Astrocyte (in vitro differentiated cells and primary cell): ENCODE results near the gene MCTP2. TPM values are rescaled to one million over a fixed set of nuclear protein-coding genes. Genes with fewer than 3 reads are reported as not detected.

Experiments used
- DNase-seq: peaks from one replicate; pipeline ENCODE4 v3.0.0-alpha.2; 2010; ENCODE audit warnings: low read depth
- FAIRE-seq: peaks from 2 replicates; lab custom pipeline; 2011; peaks lifted over from hg19 to GRCh38; lab: Jason Lieb, UNC
- H2AFZ ChIP-seq: 2 replicates; pipeline ENCODE4 v1.6.0; 2012; ENCODE audit warnings: low read depth, low read length, inconsistent platforms
- H3K27ac ChIP-seq: 2 replicates; pipeline ENCODE4 v1.5.1; 2011; ENCODE audit warnings: low read depth, low read length, inconsistent platforms
- H3K27me3 ChIP-seq: 2 replicates; pipeline ENCODE4 v1.6.0; 2011; ENCODE audit warnings: low read length, inconsistent platforms; ENCODE audit not compliant: insufficient read depth
- H3K36me3 ChIP-seq: 2 replicates; pipeline ENCODE4 v1.5.1; 2011; ENCODE audit warnings: low read length, inconsistent platforms; ENCODE audit not compliant: insufficient read depth
- H3K4me1 ChIP-seq: 2 replicates; pipeline ENCODE4 v1.5.1; 2011; ENCODE audit warnings: low read length, inconsistent platforms; ENCODE audit not compliant: insufficient read depth
- H3K4me2 ChIP-seq: 2 replicates; pipeline ENCODE4 v1.6.0; 2012; ENCODE audit warnings: low read length, inconsistent platforms
- H3K4me3 ChIP-seq: 2 replicates; pipeline ENCODE4 v1.5.1; 2011; ENCODE audit warnings: low read depth, mild to moderate bottlenecking, low read length, inconsistent platforms; ENCODE audit not compliant: insufficient read depth
- H3K79me2 ChIP-seq: 2 replicates; pipeline ENCODE4 v1.6.0; 2012; ENCODE audit warnings: mild to moderate bottlenecking, low read length, inconsistent platforms; ENCODE audit not compliant: insufficient read depth
- H3K9ac ChIP-seq: 2 replicates; pipeline ENCODE4 v1.6.0; 2012; ENCODE audit warnings: mild to moderate bottlenecking, low read length, inconsistent platforms
- H3K9me3 ChIP-seq: 2 replicates; pipeline ENCODE4 v1.5.1; 2012; ENCODE audit warnings: low read depth, mild to moderate bottlenecking, low read length, inconsistent platforms; ENCODE audit not compliant: insufficient read depth
- H4K20me1 ChIP-seq: 2 replicates; pipeline ENCODE4 v1.6.0; 2012; ENCODE audit warnings: low read length, inconsistent platforms; ENCODE audit not compliant: insufficient read depth
- H3K27ac Mint-ChIP-seq: one replicate; pipeline ENCODE4 v1.8.0; 2021; ENCODE audit warnings: mild to moderate bottlenecking, mixed read lengths; ENCODE audit not compliant: unreplicated experiment
- H3K27me3 Mint-ChIP-seq: one replicate; pipeline ENCODE4 v1.8.0; 2021; ENCODE audit warnings: low read depth, mixed read lengths; ENCODE audit not compliant: unreplicated experiment
- H3K36me3 Mint-ChIP-seq: one replicate; pipeline ENCODE4 v1.8.0; 2021; ENCODE audit warnings: low read depth, mixed read lengths; ENCODE audit not compliant: unreplicated experiment
- H3K4me1 Mint-ChIP-seq: one replicate; pipeline ENCODE4 v1.8.0; 2021; ENCODE audit warnings: low read depth, mixed read lengths; ENCODE audit not compliant: unreplicated experiment
- H3K4me3 Mint-ChIP-seq: one replicate; pipeline ENCODE4 v1.8.0; 2021; ENCODE audit warnings: mild to moderate bottlenecking, moderate library complexity, mixed read lengths; ENCODE audit not compliant: unreplicated experiment
- H3K9me3 Mint-ChIP-seq: one replicate; pipeline ENCODE4 v1.8.0; 2021; ENCODE audit warnings: mild to moderate bottlenecking, mixed read lengths; ENCODE audit not compliant: unreplicated experiment
- CTCF ChIP-seq: IDR thresholded peaks from 2 replicates; pipeline ENCODE4 v1.5.1; 2011; ENCODE audit warnings: low read depth, mild to moderate bottlenecking, inconsistent platforms, low read length, moderate library complexity; ENCODE audit not compliant: insufficient read depth
- EZH2 ChIP-seq: IDR thresholded peaks from 2 replicates; pipeline ENCODE4 v1.6.1; 2012; ENCODE audit warnings: mild to moderate bottlenecking, low read length, inconsistent platforms; ENCODE audit not compliant: insufficient read depth
- total RNA-seq: library from RNA; stranded (reverse); gene quantifications from 2 replicates; pipeline ENCODE4 v1.2.1, GENCODE V29; 2021

The MCTP2 gene
- total RNA-seq, 1 donor from 2014 or later = 2.6 TPM

- H3K27ac ChIP-seq = no peak overlapping the region
- Mint-ChIP-seq H3K36me3 (no peaks in the 10 kb centered on the region), H3K27ac (no peak overlapping the region), H3K4me1 (peaks cover 7% of the 10 kb centered on the region), H3K9me3 (peaks cover 4% of the 10 kb centered on the region), H3K4me3 (no peak overlapping the region), H3K27me3 (no peaks in the 10 kb centered on the region)
- FAIRE-seq = no peak
- H3K27me3 ChIP-seq = no peaks in the 10 kb centered on the region
- no peaks in the 10 kb centered on the region for H3K36me3 ChIP-seq
- no peak overlapping the region for H3K4me3 ChIP-seq
- no peaks in the 10 kb centered on the region for H3K4me1 ChIP-seq
- H4K20me1 ChIP-seq = no peaks in the 10 kb centered on the region
- no peak overlapping the region for H2AFZ ChIP-seq
- H3K4me2 ChIP-seq = no peak overlapping the region
- H3K9me3 ChIP-seq = peaks cover 2% of the 10 kb centered on the region
- no peak for DNase-seq
- H3K79me2 ChIP-seq = no peaks in the 10 kb centered on the region
- H3K9ac ChIP-seq = no peak overlapping the region
- no peak for TF ChIP-seq CTCF
- TF ChIP-seq EZH2 = no peak
These were observed 211.1 kb downstream of the MCTP2 start for GRCh38 chr15:94442480-94442879.

GRCh38 chr15:94443186-94443585 is 211.8 kb downstream of the MCTP2 start:
- peaks cover 7% of the 10 kb centered on the region for H3K4me1 Mint-ChIP-seq
- Histone ChIP-seq H3K79me2 (no peaks in the 10 kb centered on the region), H3K27me3 (no peaks in the 10 kb centered on the region), H2AFZ (no peak overlapping the region), H3K4me3 (no peak overlapping the region), H3K27ac (no peak overlapping the region), H3K4me2 (no peak overlapping the region), H3K36me3 (no peaks in the 10 kb centered on the region), H3K9me3 (peaks cover 2% of the 10 kb centered on the region), H4K20me1 (no peaks in the 10 kb centered on the region), H3K9ac (no peak overlapping the region), H3K4me1 (no peaks in the 10 kb centered on the region)
- no peaks in the 10 kb centered on the region for H3K36me3 Mint-ChIP-seq
- TF ChIP-seq EZH2 (no peak), CTCF (no peak)
- peaks cover 4% of the 10 kb centered on the region for H3K9me3 Mint-ChIP-seq
- H3K27me3 Mint-ChIP-seq = no peaks in the 10 kb centered on the region
- no peak overlapping the region for H3K27ac Mint-ChIP-seq
- H3K4me3 Mint-ChIP-seq = no peak overlapping the region
- DNase-seq (no peak), FAIRE-seq (no peak)

GRCh38 chr15:94445566-94446160 is 214.3 kb downstream of the MCTP2 start:
- no peak for FAIRE-seq
- no peak overlapping the region for H3K9ac ChIP-seq
- no peak for TF ChIP-seq EZH2
- no peak for TF ChIP-seq CTCF
- H3K27me3 ChIP-seq = no peaks in the 10 kb centered on the region
- Mint-ChIP-seq H3K4me1 (peaks cover 7% of the 10 kb centered on the region), H3K36me3 (no peaks in the 10 kb centered on the region), H3K27me3 (no peaks in the 10 kb centered on the region), H3K27ac (no peak overlapping the region), H3K9me3 (peaks cover 2% of the 10 kb centered on the region), H3K4me3 (no peak overlapping the region)
- H4K20me1 ChIP-seq = no peaks in the 10 kb centered on the region
- H3K4me1 ChIP-seq = no peaks in the 10 kb centered on the region
- H3K79me2 ChIP-seq = no peaks in the 10 kb centered on the region
- no peak overlapping the region for H2AFZ ChIP-seq
- H3K4me3 ChIP-seq = no peak overlapping the region
- no peak for DNase-seq
- no peak overlapping the region for H3K27ac ChIP-seq
- peaks cover 2% of the 10 kb centered on the region for H3K9me3 ChIP-seq
- H3K36me3 ChIP-seq = no peaks in the 10 kb centered on the region
- H3K4me2 ChIP-seq = no peak overlapping the region
